Activated CD4-positive, alpha-beta memory T cell treated with anti-CD3 and anti-CD28 coated beads for 36 hours (primary cell): Measurements from ENCODE around the gene ATP2B2. TPM values are rescaled to one million over a fixed set of nuclear protein-coding genes. Genes with fewer than 3 reads are reported as not detected.

Source experiments
- CTCF ChIA-PET: fragments of 350-600 bp; sonication (Branson Sonifier 250); formaldehyde crosslinking; loops from one replicate; lab custom pipeline; 2021; ENCODE audit warnings: antibody characterized with exemption, inconsistent platforms; lab: Charles Lee
- POLR2A ChIA-PET: fragments of 350-600 bp; sonication (Branson Sonifier 250); formaldehyde crosslinking; loops from one replicate; lab custom pipeline; 2021; ENCODE audit warnings: antibody characterized with exemption; lab: Charles Lee
- DNase-seq: peaks from one replicate; pipeline ENCODE4 v3.0.0-alpha.2; 2020
- H3K27ac Mint-ChIP-seq: one replicate; pipeline ENCODE4 v1.8.0; 2021; ENCODE audit warnings: mixed read lengths
- H3K27me3 Mint-ChIP-seq: one replicate; pipeline ENCODE4 v1.8.0; 2021; ENCODE audit warnings: mixed read lengths
- H3K36me3 Mint-ChIP-seq: one replicate; pipeline ENCODE4 v1.8.0; 2021; ENCODE audit warnings: mixed read lengths
- H3K4me1 Mint-ChIP-seq: one replicate; pipeline ENCODE4 v1.8.0; 2021; ENCODE audit warnings: low read depth, mixed read lengths
- H3K4me3 Mint-ChIP-seq: one replicate; pipeline ENCODE4 v1.8.0; 2021; ENCODE audit warnings: mild to moderate bottlenecking, mixed read lengths
- H3K9me3 Mint-ChIP-seq: one replicate; pipeline ENCODE4 v1.8.0; 2021; ENCODE audit warnings: mixed read lengths
- intact Hi-C: fragments of 100-400 bp; cut with micrococcal nuclease; formaldehyde crosslinking; loops from one replicate; pipeline ENCODE4 v1.15.1; 2023
- total RNA-seq, 2 experiments: library from RNA; stranded (reverse); gene quantifications; one replicate each; pipeline ENCODE4 v1.2.3, GENCODE V29; 2021

The ATP2B2 gene
- total RNA-seq, 2 experiments from 2014 or later = 0.05 TPM; not detected in 1

DNA sequence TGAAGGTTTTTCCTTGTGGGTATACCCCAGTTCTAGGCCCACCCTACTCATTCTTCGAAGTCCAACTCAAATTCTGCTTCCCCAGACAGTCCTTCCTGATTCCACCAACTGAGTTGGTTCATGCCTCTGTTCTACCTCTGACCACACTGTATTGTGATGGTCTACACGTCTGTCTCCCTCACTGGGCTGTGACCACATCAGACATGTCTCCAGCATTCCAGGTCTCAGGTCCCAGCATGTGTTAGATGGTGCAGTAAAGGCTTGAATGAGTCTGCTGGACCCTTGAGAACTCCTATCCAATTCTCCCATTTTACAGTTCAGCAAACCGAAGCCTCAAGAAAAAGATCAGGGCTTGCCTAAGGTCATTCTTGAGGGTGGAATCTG, 2.8 kb upstream of the ATP2B2 start:
- H3K4me3 Mint-ChIP-seq = no peak overlapping the region
- ChIA-PET CTCF (no interaction called here), POLR2A (no interaction called here)
- intact Hi-C loops = no loop called here
- H3K27ac Mint-ChIP-seq = no peak overlapping the region
- no peaks in the 10 kb centered on the region for H3K9me3 Mint-ChIP-seq
- peaks cover 15% of the 10 kb centered on the region for H3K27me3 Mint-ChIP-seq
- H3K36me3 Mint-ChIP-seq = no peaks in the 10 kb centered on the region
- no peak for DNase-seq
- peaks cover 3% of the 10 kb centered on the region for H3K4me1 Mint-ChIP-seq

GRCh38 chr3:10507331-10507730, 1.9 kb upstream of the ATP2B2 start:
- intact Hi-C loops = no loop called here
- DNase-seq = no peak
- no peak overlapping the region for H3K4me3 Mint-ChIP-seq
- H3K4me1 Mint-ChIP-seq = peaks cover 3% of the 10 kb centered on the region
- no peaks in the 10 kb centered on the region for H3K36me3 Mint-ChIP-seq
- no peaks in the 10 kb centered on the region for H3K9me3 Mint-ChIP-seq
- CTCF ChIA-PET = no interaction called here
- H3K27me3 Mint-ChIP-seq = peaks cover 15% of the 10 kb centered on the region
- H3K27ac Mint-ChIP-seq = no peak overlapping the region
- POLR2A ChIA-PET = no interaction called here

GRCh38 chr3:10506696-10507095, 1.3 kb upstream of the ATP2B2 start:
- POLR2A ChIA-PET = no interaction called here
- H3K27me3 Mint-ChIP-seq = peaks cover 15% of the 10 kb centered on the region
- H3K36me3 Mint-ChIP-seq = no peaks in the 10 kb centered on the region
- no peak overlapping the region for H3K27ac Mint-ChIP-seq
- H3K4me1 Mint-ChIP-seq = peaks cover 3% of the 10 kb centered on the region
- no peak for DNase-seq
- no peak overlapping the region for H3K4me3 Mint-ChIP-seq
- intact Hi-C loops = no loop called here
- CTCF ChIA-PET = no interaction called here
- no peaks in the 10 kb centered on the region for H3K9me3 Mint-ChIP-seq

- no peak overlapping the region for H3K27ac Mint-ChIP-seq
- H3K27me3 Mint-ChIP-seq = peaks cover 15% of the 10 kb centered on the region
- intact Hi-C loops = no loop called here
- ChIA-PET CTCF (no interaction called here), POLR2A (no interaction called here)
- no peak for DNase-seq
- peaks cover 3% of the 10 kb centered on the region for H3K4me1 Mint-ChIP-seq
- no peaks in the 10 kb centered on the region for H3K9me3 Mint-ChIP-seq
- H3K36me3 Mint-ChIP-seq = no peaks in the 10 kb centered on the region
- no peak overlapping the region for H3K4me3 Mint-ChIP-seq
These were observed 602 bp upstream of the ATP2B2 start for GRCh38 chr3:10505791-10506585.

DNA sequence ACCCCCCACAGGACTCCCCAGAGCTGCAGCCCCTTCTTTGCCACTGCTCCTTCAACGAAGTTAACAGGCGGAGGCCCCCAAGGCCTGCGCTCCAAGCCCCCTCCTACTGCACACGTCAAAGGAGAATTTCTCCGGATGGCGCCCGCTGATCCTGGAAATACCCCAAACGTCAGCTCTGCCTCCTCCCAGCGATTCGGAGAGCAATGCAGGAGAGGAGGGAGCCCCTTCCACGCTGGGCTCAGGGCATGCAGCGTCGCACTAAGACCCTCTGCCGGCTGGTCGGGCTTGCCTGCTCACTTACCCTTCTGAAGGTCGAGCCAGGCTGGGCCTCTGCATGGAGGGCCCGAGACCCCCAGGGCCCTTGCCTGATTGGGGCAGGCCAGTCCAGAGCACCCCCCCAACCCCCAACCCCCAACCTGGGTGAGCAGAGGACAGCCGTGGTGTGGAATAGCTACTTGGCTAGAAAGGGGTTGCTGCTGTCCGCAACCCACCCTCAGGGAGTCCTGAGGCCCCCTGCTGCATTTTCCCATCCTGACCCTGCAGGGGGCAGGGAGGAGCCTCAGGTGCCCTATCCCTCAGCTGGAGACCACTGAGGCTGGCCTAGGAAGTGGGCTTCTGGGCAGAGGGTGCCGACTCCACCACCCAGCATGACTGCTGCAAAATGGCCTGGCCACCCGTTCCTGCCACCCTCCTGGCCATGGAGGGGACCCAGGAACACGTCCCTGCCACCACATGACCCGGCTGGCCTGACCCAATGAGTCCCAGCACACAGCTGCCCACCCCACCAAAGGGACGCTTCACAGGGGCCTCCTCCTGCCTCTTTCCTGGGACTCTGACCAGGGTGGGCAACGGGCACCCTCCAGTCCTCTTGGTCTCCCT, 976 bp downstream of the ATP2B2 start:
- H3K9me3 Mint-ChIP-seq = no peaks in the 10 kb centered on the region
- H3K27me3 Mint-ChIP-seq = peaks cover 15% of the 10 kb centered on the region
- no peak for DNase-seq
- ChIA-PET POLR2A (no interaction called here), CTCF (no interaction called here)
- H3K36me3 Mint-ChIP-seq = no peaks in the 10 kb centered on the region
- no peak overlapping the region for H3K4me3 Mint-ChIP-seq
- H3K27ac Mint-ChIP-seq = no peak overlapping the region
- peaks cover 3% of the 10 kb centered on the region for H3K4me1 Mint-ChIP-seq
- intact Hi-C loops = no loop called here

GRCh38 chr3:10503217-10503796, 2.1 kb downstream of the ATP2B2 start:
- intact Hi-C loops = no loop called here
- Mint-ChIP-seq H3K9me3 (no peaks in the 10 kb centered on the region), H3K4me1 (peaks cover 3% of the 10 kb centered on the region), H3K36me3 (no peaks in the 10 kb centered on the region), H3K27me3 (peaks cover 15% of the 10 kb centered on the region), H3K4me3 (no peak overlapping the region), H3K27ac (no peak overlapping the region)
- no peak for DNase-seq
- POLR2A ChIA-PET = no interaction called here
- CTCF ChIA-PET = no interaction called here

GRCh38 chr3:10502185-10502880, 3.1 kb downstream of the ATP2B2 start:
- H3K4me1 Mint-ChIP-seq = peaks cover 3% of the 10 kb centered on the region

GRCh38 chr3:10501664-10502052, 3.7 kb downstream of the ATP2B2 start:
- intact Hi-C loops = no loop called here

More at GRCh38 chr3:10502185-10502880, 3.1 kb downstream of the ATP2B2 start:
- H3K27ac Mint-ChIP-seq = no peak overlapping the region
- no peaks in the 10 kb centered on the region for H3K9me3 Mint-ChIP-seq
- DNase-seq = no peak
- intact Hi-C loops = no loop called here
- H3K36me3 Mint-ChIP-seq = no peaks in the 10 kb centered on the region
- H3K27me3 Mint-ChIP-seq = peaks cover 15% of the 10 kb centered on the region
- no peak overlapping the region for H3K4me3 Mint-ChIP-seq
- CTCF ChIA-PET = no interaction called here
- POLR2A ChIA-PET = no interaction called here

GRCh38 chr3:10500717-10501663, 4.4 kb downstream of the ATP2B2 start:
- Mint-ChIP-seq H3K36me3 (no peaks in the 10 kb centered on the region), H3K27me3 (peaks cover 15% of the 10 kb centered on the region), H3K4me3 (no peak overlapping the region), H3K9me3 (no peaks in the 10 kb centered on the region), H3K27ac (no peak overlapping the region), H3K4me1 (peaks cover 3% of the 10 kb centered on the region)
- intact Hi-C loops = no loop called here
- ChIA-PET POLR2A (no interaction called here), CTCF (interaction anchor here (0.7 kb wide), 1 partner anchor 10 kb away, joined by 3 read pairs; no protein-coding TSS in a partner anchor)
- no peak for DNase-seq

More at GRCh38 chr3:10501664-10502052, 3.7 kb downstream of the ATP2B2 start:
- Mint-ChIP-seq H3K27ac (no peak overlapping the region), H3K27me3 (peaks cover 15% of the 10 kb centered on the region), H3K9me3 (no peaks in the 10 kb centered on the region), H3K36me3 (no peaks in the 10 kb centered on the region), H3K4me3 (no peak overlapping the region), H3K4me1 (peaks cover 3% of the 10 kb centered on the region)
- ChIA-PET CTCF (no interaction called here), POLR2A (no interaction called here)
- no peak for DNase-seq

- Mint-ChIP-seq H3K9me3 (no peaks in the 10 kb centered on the region), H3K27ac (no peak overlapping the region), H3K4me3 (no peak overlapping the region), H3K4me1 (no peaks in the 10 kb centered on the region), H3K27me3 (no peaks in the 10 kb centered on the region), H3K36me3 (no peaks in the 10 kb centered on the region)
- CTCF ChIA-PET = no interaction called here
- intact Hi-C loops = no loop called here
- no peak for DNase-seq
- POLR2A ChIA-PET = no interaction called here
These were observed 7.1 kb downstream of the ATP2B2 start for GRCh38 chr3:10498271-10498670.

GRCh38 chr3:10497439-10497838, 7.9 kb downstream of the ATP2B2 start:
- Mint-ChIP-seq H3K4me1 (no peaks in the 10 kb centered on the region), H3K36me3 (no peaks in the 10 kb centered on the region), H3K4me3 (no peak overlapping the region), H3K9me3 (no peaks in the 10 kb centered on the region), H3K27me3 (no peaks in the 10 kb centered on the region), H3K27ac (no peak overlapping the region)
- intact Hi-C loops = no loop called here
- DNase-seq = no peak
- ChIA-PET POLR2A (no interaction called here), CTCF (no interaction called here)
